HepG2 (cell line): Measurements from ENCODE around the gene PSMD6. TPM values are rescaled to one million over a fixed set of nuclear protein-coding genes. Genes with fewer than 3 reads are reported as not detected.

Source experiments
- CBFB ChIP-seq: sonication (generic); formaldehyde crosslinking; IDR thresholded peaks from 2 replicates; pipeline ENCODE4 v1.4.0; 2020; ENCODE audit warnings: missing genetic modification reagents
- FOSL1 ChIP-seq: sonication (generic); formaldehyde crosslinking; IDR thresholded peaks from 2 replicates; pipeline ENCODE4 v1.9.0; 2021; ENCODE audit warnings: missing genetic modification reagents, borderline replicate concordance
- HMG20B ChIP-seq: conservative IDR thresholded peaks from 2 replicates; pipeline ENCODE4 v1.6.1; 2016; ENCODE audit warnings: missing genetic modification reagents, missing compliant biosample characterization
- KLF11 ChIP-seq: IDR thresholded peaks from 2 replicates; pipeline ENCODE4 v1.6.1; 2016; ENCODE audit warnings: missing compliant biosample characterization
- MAFK ChIP-seq, 2 experiments: IDR thresholded peaks in 1 of 2; conservative IDR thresholded peaks in 1 of 2; 2 replicates each; pipeline ENCODE4 v1.6.1; 2011; ENCODE audit warnings: improper control_type of control experiment in 2 of 2, low read length in 2 of 2
- MED13 ChIP-seq: sonication (generic); formaldehyde crosslinking; IDR thresholded peaks from 2 replicates; pipeline ENCODE4 v1.5.0; 2020; ENCODE audit warnings: missing genetic modification reagents
- MEF2D ChIP-seq: sonication (generic); formaldehyde crosslinking; IDR thresholded peaks from 2 replicates; pipeline ENCODE4 v1.5.1; 2020; ENCODE audit warnings: mild to moderate bottlenecking, missing genetic modification reagents
- MEIS1 ChIP-seq: sonication (generic); formaldehyde crosslinking; IDR thresholded peaks from 2 replicates; pipeline ENCODE4 v1.9.0; 2021; ENCODE audit warnings: mild to moderate bottlenecking, missing genetic modification reagents, moderate library complexity, borderline replicate concordance
- PHF21A ChIP-seq: sonication (generic); formaldehyde crosslinking; IDR thresholded peaks from 2 replicates; pipeline ENCODE4 v1.5.0; 2020; ENCODE audit warnings: mild to moderate bottlenecking, missing genetic modification reagents
- STAT6 ChIP-seq: sonication (generic); formaldehyde crosslinking; IDR thresholded peaks from 2 replicates; pipeline ENCODE4 v1.4.0; 2020; ENCODE audit warnings: missing genetic modification reagents, mild to moderate bottlenecking, borderline replicate concordance
- TAF1 ChIP-seq: sonication (generic); formaldehyde crosslinking; IDR thresholded peaks from 2 replicates; pipeline ENCODE4 v1.4.0; 2020; ENCODE audit warnings: missing genetic modification reagents
- ZBTB38 ChIP-seq: sonication (generic); formaldehyde crosslinking; IDR thresholded peaks from 2 replicates; pipeline ENCODE4 v1.5.1; 2020; ENCODE audit warnings: mild to moderate bottlenecking, missing genetic modification reagents
- ZBTB7B ChIP-seq: sonication (generic); formaldehyde crosslinking; IDR thresholded peaks from 2 replicates; pipeline ENCODE4 v1.4.0; 2020; ENCODE audit warnings: missing genetic modification reagents
- ZNF121 ChIP-seq: sonication (generic); formaldehyde crosslinking; IDR thresholded peaks from 2 replicates; pipeline ENCODE4 v1.5.0; 2020; ENCODE audit warnings: mild to moderate bottlenecking, missing genetic modification reagents
- ZNF317 ChIP-seq: sonication (generic); formaldehyde crosslinking; IDR thresholded peaks from 2 replicates; pipeline ENCODE4 v1.5.0; 2020; ENCODE audit warnings: mild to moderate bottlenecking, missing genetic modification reagents
- ZNF329 ChIP-seq: sonication (generic); formaldehyde crosslinking; IDR thresholded peaks from 2 replicates; pipeline ENCODE4 v1.9.0; 2021; ENCODE audit warnings: low read depth, mild to moderate bottlenecking, missing genetic modification reagents
- ZNF451 ChIP-seq: sonication (generic); formaldehyde crosslinking; IDR thresholded peaks from 2 replicates; pipeline ENCODE4 v1.5.0; 2020; ENCODE audit warnings: mild to moderate bottlenecking, missing genetic modification reagents
- ZNF670 ChIP-seq: sonication (generic); formaldehyde crosslinking; IDR thresholded peaks from 2 replicates; pipeline ENCODE4 v1.8.0; 2022; ENCODE audit warnings: mild to moderate bottlenecking, missing genetic modification reagents, borderline replicate concordance
- ZNF720 ChIP-seq: sonication (generic); formaldehyde crosslinking; IDR thresholded peaks from 2 replicates; pipeline ENCODE4 v1.4.0; 2020; ENCODE audit warnings: missing genetic modification reagents
- polyA plus RNA-seq, 8 experiments: library from polyadenylated mRNA; depleted of rRNA in 3 of 8; stranded (reverse) in 7 of 8; unstranded in 1 of 8; fragments of >200 nt; fragmentation: Illumina TruSeq in 4 of 8; extraction: Trizol in 4 of 8; gene quantifications; 2 replicates each; pipeline versions ENCODE4 v1.2.1 to v1.2.3, GENCODE V29; 2011 to 2016; ENCODE audit warnings: low read depth in 4 of 8, missing spikeins in 1 of 8, mixed read lengths in 1 of 8; ENCODE audit not compliant: insufficient read depth in 1 of 8
- total RNA-seq, 5 experiments: library from RNA; depleted of rRNA; stranded (reverse); fragments of >200 nt; fragmentation: Illumina TruSeq; extraction: Trizol; gene quantifications; 2 replicates each; pipeline ENCODE4 v1.2.3, GENCODE V29; 2016; ENCODE audit warnings: low read depth in 1 of 5
- TF ChIP-seq, protein P1 (sequence below): sonication (generic); formaldehyde crosslinking; IDR thresholded peaks from 2 replicates; pipeline ENCODE4 v1.8.0; 2022; ENCODE audit warnings: mild to moderate bottlenecking, missing genetic modification reagents, moderate library complexity
- TF ChIP-seq, protein P2 (sequence below): sonication (generic); formaldehyde crosslinking; IDR thresholded peaks from 2 replicates; pipeline ENCODE4 v1.5.0; 2020; ENCODE audit warnings: missing genetic modification reagents
- TF ChIP-seq, protein P3 (sequence below): sonication (generic); formaldehyde crosslinking; IDR thresholded peaks from 2 replicates; pipeline ENCODE4 v1.4.0; 2020; ENCODE audit warnings: low read depth, missing genetic modification reagents

Gene PSMD6
- total and polyA plus RNA-seq, 2 of the 13 experiments (the other 11 are each of a cell fraction or from before 2014, with no cell fraction given) = 36.8 to 117 TPM

- TF ChIP-seq STAT6 (CRISPR knock-in tag) (peak; percentile 46; the same call in 1 of the 2 replicates), ZNF317 (CRISPR knock-in tag) (peak; percentile 55; the same call in 1 of the 2 replicates), FOSL1 (no peak; the same call in 1 of the 2 replicates), ZBTB38 (CRISPR knock-in tag) (peak; percentile 71; the same call in 1 of the 2 replicates), TAF1 (CRISPR knock-in tag) (peak; percentile 88), MAFK (conservative IDR thresholded peaks at IDR 0.05 in 1 of 2, IDR thresholded peaks at IDR 0.05 in 1 of 2; ENCODE audit: low read length in 2 of 2) (no peak), MEIS1 (CRISPR knock-in tag) (peak; percentile 83; the same call in 1 of the 2 replicates), ZNF720 (CRISPR knock-in tag) (no peak), HMG20B (CRISPR knock-in tag) (no peak), ZNF121 (no peak; the same call in 1 of the 2 replicates), ZNF451 (CRISPR knock-in tag) (peak; percentile 87), ZNF329 (CRISPR knock-in tag) (peak; percentile 80; the same call in 1 of the 2 replicates), ZNF670 (CRISPR knock-in tag) (peak; percentile 94), MEF2D (no peak; the same call in none of the 2 replicates), MED13 (CRISPR knock-in tag) (peak; percentile 68; the same call in 1 of the 2 replicates), ZBTB7B (CRISPR knock-in tag) (peak; percentile 85), CBFB (CRISPR knock-in tag) (peak; percentile 79), KLF11 (0 out of 2 replicates have a peak, but pooled peaks have one; percentile 66), PHF21A (CRISPR knock-in tag) (peak; percentile 28; the same call in 1 of the 2 replicates)
- TF ChIP-seq, protein P1, sequence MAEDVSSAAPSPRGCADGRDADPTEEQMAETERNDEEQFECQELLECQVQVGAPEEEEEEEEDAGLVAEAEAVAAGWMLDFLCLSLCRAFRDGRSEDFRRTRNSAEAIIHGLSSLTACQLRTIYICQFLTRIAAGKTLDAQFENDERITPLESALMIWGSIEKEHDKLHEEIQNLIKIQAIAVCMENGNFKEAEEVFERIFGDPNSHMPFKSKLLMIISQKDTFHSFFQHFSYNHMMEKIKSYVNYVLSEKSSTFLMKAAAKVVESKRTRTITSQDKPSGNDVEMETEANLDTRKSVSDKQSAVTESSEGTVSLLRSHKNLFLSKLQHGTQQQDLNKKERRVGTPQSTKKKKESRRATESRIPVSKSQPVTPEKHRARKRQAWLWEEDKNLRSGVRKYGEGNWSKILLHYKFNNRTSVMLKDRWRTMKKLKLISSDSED (CRISPR knock-in tag) = 0 out of 2 replicates have a peak, but pooled peaks have one; percentile 51
- TF ChIP-seq, protein P2, sequence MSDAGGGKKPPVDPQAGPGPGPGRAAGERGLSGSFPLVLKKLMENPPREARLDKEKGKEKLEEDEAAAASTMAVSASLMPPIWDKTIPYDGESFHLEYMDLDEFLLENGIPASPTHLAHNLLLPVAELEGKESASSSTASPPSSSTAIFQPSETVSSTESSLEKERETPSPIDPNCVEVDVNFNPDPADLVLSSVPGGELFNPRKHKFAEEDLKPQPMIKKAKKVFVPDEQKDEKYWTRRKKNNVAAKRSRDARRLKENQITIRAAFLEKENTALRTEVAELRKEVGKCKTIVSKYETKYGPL (CRISPR knock-in tag) = peak; percentile 62; the same call in 1 of the 2 replicates
- TF ChIP-seq, protein P3, sequence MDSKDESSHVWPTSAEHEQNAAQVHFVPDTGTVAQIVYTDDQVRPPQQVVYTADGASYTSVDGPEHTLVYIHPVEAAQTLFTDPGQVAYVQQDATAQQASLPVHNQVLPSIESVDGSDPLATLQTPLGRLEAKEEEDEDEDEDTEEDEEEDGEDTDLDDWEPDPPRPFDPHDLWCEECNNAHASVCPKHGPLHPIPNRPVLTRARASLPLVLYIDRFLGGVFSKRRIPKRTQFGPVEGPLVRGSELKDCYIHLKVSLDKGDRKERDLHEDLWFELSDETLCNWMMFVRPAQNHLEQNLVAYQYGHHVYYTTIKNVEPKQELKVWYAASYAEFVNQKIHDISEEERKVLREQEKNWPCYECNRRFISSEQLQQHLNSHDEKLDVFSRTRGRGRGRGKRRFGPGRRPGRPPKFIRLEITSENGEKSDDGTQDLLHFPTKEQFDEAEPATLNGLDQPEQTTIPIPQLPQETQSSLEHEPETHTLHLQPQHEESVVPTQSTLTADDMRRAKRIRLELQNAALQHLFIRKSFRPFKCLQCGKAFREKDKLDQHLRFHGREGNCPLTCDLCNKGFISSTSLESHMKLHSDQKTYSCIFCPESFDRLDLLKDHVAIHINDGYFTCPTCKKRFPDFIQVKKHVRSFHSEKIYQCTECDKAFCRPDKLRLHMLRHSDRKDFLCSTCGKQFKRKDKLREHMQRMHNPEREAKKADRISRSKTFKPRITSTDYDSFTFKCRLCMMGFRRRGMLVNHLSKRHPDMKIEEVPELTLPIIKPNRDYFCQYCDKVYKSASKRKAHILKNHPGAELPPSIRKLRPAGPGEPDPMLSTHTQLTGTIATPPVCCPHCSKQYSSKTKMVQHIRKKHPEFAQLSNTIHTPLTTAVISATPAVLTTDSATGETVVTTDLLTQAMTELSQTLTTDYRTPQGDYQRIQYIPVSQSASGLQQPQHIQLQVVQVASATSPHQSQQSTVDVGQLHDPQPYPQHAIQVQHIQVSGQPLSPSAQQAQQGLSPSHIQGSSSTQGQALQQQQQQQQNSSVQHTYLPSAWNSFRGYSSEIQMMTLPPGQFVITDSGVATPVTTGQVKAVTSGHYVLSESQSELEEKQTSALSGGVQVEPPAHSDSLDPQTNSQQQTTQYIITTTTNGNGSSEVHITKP (CRISPR knock-in tag) = peak; percentile 83
These were observed at the start of gene PSMD6 (continued) for GRCh38 chr3:64023187-64023860.
